Measurements from ENCODE around the gene ACSL1.

Gene ACSL1

DNA sequence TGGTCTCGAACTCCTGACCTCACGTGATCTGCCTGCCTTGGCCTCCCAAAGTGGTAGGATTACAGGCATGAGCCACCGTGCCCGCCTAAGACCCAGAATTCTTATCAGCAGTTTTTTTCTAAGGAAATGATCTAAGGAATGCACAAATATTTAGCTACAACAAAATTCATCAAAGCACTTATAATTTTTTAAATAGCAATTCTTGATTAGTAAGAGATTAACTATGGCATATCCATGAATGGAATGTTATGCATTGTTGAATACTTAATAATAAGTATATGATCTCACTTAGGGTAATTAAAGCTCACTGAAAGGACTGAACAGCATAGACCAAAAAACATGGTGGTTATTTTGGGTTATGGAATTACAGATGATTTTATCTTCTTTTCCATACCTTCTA is 110.2 kb downstream of the ACSL1 start:
- no peak for DNase-seq (ENCODE audit: low spot score)

DNA sequence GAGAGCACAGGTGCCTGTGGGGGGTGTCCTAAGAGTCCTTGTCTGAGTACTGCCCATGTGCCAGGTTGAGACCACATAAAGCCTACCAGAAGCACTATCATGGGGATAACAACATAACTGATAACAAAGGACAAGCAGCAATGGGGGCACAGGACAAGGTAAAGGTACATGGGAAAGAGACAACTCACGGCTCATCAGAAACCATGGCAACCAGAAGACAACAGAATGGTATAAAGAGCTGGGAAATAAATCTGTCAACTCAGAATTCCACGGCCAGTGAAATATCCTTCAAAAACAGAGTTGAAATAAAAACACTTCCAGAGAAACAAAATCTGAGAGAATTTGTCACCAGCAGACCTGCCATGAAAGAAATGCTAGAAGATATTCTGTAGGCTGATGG is 111.9 kb downstream of the ACSL1 start:
- no peak for DNase-seq (ENCODE audit: low spot score)

DNA sequence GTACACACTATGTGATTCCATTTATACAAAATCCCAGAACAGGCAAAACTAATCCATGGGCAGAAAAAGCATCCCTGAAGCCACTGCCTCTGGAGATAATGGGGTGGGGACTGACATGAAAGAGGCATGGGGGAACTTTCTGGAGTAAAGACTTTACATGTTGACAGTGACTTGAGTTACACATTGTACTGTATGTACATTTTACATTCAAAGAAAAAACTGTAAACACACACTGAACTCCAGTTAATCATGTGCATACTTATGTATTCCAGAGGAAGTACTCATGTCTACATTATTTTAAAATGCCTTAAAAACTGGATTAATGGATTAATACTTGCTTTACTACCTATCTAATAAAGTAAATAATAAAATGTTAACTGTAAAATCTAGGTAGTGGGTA is 113.4 kb downstream of the ACSL1 start:
- no peak for DNase-seq (ENCODE audit: low spot score)

DNA sequence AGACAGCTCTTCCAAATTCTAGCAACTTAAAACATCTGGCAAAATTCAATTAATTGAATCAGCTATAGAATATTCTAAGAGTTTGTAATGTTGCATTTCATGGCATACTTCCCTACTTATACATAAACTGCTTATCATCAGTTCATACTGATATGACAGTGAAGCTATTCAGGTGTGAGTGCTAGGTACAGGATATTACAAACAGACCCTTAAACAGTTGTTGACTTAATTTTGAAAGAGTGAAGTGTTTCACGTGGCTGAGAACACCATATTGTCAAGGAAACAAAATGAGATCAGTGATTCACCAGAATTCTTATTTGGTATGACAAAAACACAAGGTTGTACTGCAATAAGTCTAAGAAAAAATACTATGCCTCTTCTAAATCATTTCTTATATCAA is 119.3 kb downstream of the ACSL1 start:
- no peak for DNase-seq (ENCODE audit: low spot score)

GRCh38 chr4:184705692-184706091 is 120.1 kb downstream of the ACSL1 start:
- DNase-seq (ENCODE audit: low spot score) = no peak

All from AG20443 (cell line).